Fibroblast of lung (primary cell): ENCODE results near the gene DOCK4. TPM values are rescaled to one million over a fixed set of nuclear protein-coding genes. Genes with fewer than 3 reads are reported as not detected.
A peak's percentile ranks its signal among the peaks of the same experiment; 100 is the strongest.

Experiments used
- DNase-seq, 2 donors: peaks; one replicate each; pipeline versions ENCODE4 v3.0.0 to v3.0.0-alpha.2; 2010; ENCODE audit warnings: low read depth in 2 of 2
- H2AFZ ChIP-seq: 2 replicates; pipeline ENCODE4 v1.5.1; 2012; ENCODE audit warnings: low read length, control low read depth, inconsistent platforms
- H3K27ac ChIP-seq: 2 replicates; pipeline ENCODE4 v1.5.1; 2011; ENCODE audit warnings: low read length, control low read depth; ENCODE audit not compliant: insufficient read depth
- H3K27me3 ChIP-seq: 2 replicates; pipeline ENCODE4 v1.5.1; 2011; ENCODE audit warnings: mild to moderate bottlenecking, low read length; ENCODE audit not compliant: control insufficient read depth, insufficient read depth
- H3K36me3 ChIP-seq: 2 replicates; pipeline ENCODE4 v1.5.1; 2011; ENCODE audit warnings: low read length; ENCODE audit not compliant: control insufficient read depth, insufficient read depth
- H3K4me1 ChIP-seq: 2 replicates; pipeline ENCODE4 v1.5.1; 2011; ENCODE audit warnings: low read length; ENCODE audit not compliant: control insufficient read depth, insufficient read depth; ENCODE audit errors: extremely low read depth
- H3K4me2 ChIP-seq: 2 replicates; pipeline ENCODE4 v1.5.1; 2011; ENCODE audit warnings: low read length, control low read depth; ENCODE audit not compliant: insufficient read depth; ENCODE audit errors: extremely low read depth
- H3K4me3 ChIP-seq, 4 experiments: fragments of 200-600 bp in 1 of 4; sonication (generic) in 1 of 4; replicated peaks in 1 of 4; 2 replicates each; pipeline ENCODE4 v1.5.1; 2011 to 2016; ENCODE audit warnings: low read length in 4 of 4, low read depth in 3 of 4, mild to moderate bottlenecking in 3 of 4, control low read depth in 2 of 4, inconsistent platforms in 1 of 4, mixed read lengths in 1 of 4; ENCODE audit not compliant: insufficient read depth in 1 of 4; ENCODE audit errors: control extremely low read depth in 1 of 4
- H3K79me2 ChIP-seq: 2 replicates; pipeline ENCODE4 v1.5.1; 2012; ENCODE audit warnings: mild to moderate bottlenecking, low read length, inconsistent platforms; ENCODE audit not compliant: control insufficient read depth, insufficient read depth
- H3K9ac ChIP-seq: 2 replicates; pipeline ENCODE4 v1.5.1; 2011; ENCODE audit warnings: mild to moderate bottlenecking, low read length, control low read depth; ENCODE audit not compliant: insufficient read depth
- H3K9me3 ChIP-seq: 2 replicates; pipeline ENCODE4 v1.5.1; 2012; ENCODE audit warnings: low read depth, low read length; ENCODE audit not compliant: control insufficient read depth, insufficient read depth
- H4K20me1 ChIP-seq: 2 replicates; pipeline ENCODE4 v1.5.1; 2011; ENCODE audit warnings: low read length; ENCODE audit not compliant: control insufficient read depth, insufficient read depth; ENCODE audit errors: extremely low read depth
- EZH2 ChIP-seq: IDR thresholded peaks from 2 replicates; pipeline ENCODE4 v1.5.1; 2012; ENCODE audit warnings: low read length, control low read depth, mild to moderate bottlenecking; ENCODE audit errors: missing control alignments
- polyA plus RNA-seq, 2 donors: library from polyadenylated mRNA; depleted of rRNA in 1 of 2; stranded (reverse) in 1 of 2; unstranded in 1 of 2; fragments of >200 nt; gene quantifications; 2 replicates each; pipeline ENCODE4 v1.2.1, GENCODE V29; 2011 to 2012; ENCODE audit warnings: missing spikeins in 1 of 2
- total RNA-seq: library from RNA; depleted of rRNA; stranded (reverse); fragments of >200 nt; gene quantifications from 2 replicates; pipeline ENCODE4 v1.2.1, GENCODE V29; 2014
- TF ChIP-seq, protein P1 (sequence below), 2 donors: IDR thresholded peaks in 1 of 2; conservative IDR thresholded peaks in 1 of 2; 1 replicate in 1 of 2; 2 replicates in 1 of 2; pipeline ENCODE4 v1.5.1; 2011 to 2012; ENCODE audit warnings: low read length in 2 of 2, control low read depth in 1 of 2, inconsistent platforms in 1 of 2, low read depth in 1 of 2, mild to moderate bottlenecking in 1 of 2

The DOCK4 gene
- total and polyA plus RNA-seq, 2 donors (not counting 1 experiment from before 2014, with no cell fraction given): 20.8 to 39.3 TPM

DNA sequence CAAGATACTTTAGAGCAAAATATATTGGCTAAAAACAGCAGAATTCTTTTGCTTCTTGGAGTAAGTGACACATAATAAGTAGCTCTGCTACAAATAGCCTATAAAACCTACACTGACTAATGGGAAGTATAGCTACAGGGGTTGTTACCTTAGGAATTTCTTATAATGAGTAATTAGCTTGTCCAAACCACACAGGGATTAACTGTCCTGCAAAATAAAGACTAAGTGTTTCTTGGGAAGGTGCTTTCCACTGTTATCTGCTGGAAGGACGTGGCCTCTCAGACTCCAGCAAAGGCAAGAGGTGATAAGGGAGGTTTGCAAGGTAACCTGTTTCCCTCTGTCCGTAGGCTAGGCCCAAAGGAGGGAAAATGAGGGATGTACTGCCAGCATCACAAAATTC is 302.4 kb downstream of the DOCK4 start:
- no peaks in the 10 kb centered on the region for H3K4me1 ChIP-seq
- H4K20me1 ChIP-seq: no peaks in the 10 kb centered on the region
- H2AFZ ChIP-seq: no peak overlapping the region
- no peak overlapping the region for H3K9ac ChIP-seq
- no peaks in the 10 kb centered on the region for H3K36me3 ChIP-seq
- no peak overlapping the region for H3K27ac ChIP-seq
- H3K4me2 ChIP-seq: no peak overlapping the region
- TF ChIP-seq, protein P1, sequence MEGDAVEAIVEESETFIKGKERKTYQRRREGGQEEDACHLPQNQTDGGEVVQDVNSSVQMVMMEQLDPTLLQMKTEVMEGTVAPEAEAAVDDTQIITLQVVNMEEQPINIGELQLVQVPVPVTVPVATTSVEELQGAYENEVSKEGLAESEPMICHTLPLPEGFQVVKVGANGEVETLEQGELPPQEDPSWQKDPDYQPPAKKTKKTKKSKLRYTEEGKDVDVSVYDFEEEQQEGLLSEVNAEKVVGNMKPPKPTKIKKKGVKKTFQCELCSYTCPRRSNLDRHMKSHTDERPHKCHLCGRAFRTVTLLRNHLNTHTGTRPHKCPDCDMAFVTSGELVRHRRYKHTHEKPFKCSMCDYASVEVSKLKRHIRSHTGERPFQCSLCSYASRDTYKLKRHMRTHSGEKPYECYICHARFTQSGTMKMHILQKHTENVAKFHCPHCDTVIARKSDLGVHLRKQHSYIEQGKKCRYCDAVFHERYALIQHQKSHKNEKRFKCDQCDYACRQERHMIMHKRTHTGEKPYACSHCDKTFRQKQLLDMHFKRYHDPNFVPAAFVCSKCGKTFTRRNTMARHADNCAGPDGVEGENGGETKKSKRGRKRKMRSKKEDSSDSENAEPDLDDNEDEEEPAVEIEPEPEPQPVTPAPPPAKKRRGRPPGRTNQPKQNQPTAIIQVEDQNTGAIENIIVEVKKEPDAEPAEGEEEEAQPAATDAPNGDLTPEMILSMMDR (conservative IDR thresholded peaks at IDR 0.05 in 1 of 2, IDR thresholded peaks at IDR 0.05 in 1 of 2; ENCODE audit: low read depth in 1 of 2, low read length in 2 of 2): no peak
- no peak for TF ChIP-seq EZH2
- peak in 1 of 2 donors; percentile 6 for DNase-seq
- no peaks in the 10 kb centered on the region for H3K27me3 ChIP-seq
- H3K9me3 ChIP-seq: no peaks in the 10 kb centered on the region
- no peak overlapping the region for H3K4me3 ChIP-seq
- H3K79me2 ChIP-seq: no peaks in the 10 kb centered on the region

DNA sequence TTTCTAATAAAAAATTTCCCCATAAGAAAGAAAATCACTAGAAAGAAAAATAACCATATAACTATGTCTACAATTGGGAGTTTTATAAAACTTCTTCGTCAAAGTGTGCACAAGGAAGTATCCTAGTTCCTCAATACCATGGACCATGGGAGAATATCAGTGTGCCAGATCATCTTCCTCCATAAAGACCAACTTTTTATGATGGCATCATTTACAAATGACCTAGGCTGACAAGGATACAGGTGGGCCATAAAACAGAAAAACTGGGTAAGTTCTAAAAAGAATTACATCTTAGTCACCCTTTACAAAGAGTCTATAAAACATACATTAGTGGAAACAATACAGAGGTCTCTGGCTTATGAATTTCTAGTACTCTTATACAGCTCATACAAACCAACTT is 303.2 kb downstream of the DOCK4 start:
- Histone ChIP-seq H3K4me1 (no peaks in the 10 kb centered on the region), H3K4me2 (no peak overlapping the region), H2AFZ (no peak overlapping the region), H3K27ac (no peak overlapping the region), H3K79me2 (no peaks in the 10 kb centered on the region), H4K20me1 (no peaks in the 10 kb centered on the region), H3K9me3 (no peaks in the 10 kb centered on the region), H3K9ac (no peak overlapping the region), H3K36me3 (no peaks in the 10 kb centered on the region), H3K27me3 (no peaks in the 10 kb centered on the region), H3K4me3 (no peak overlapping the region)
- TF ChIP-seq, protein P1 (conservative IDR thresholded peaks at IDR 0.05 in 1 of 2, IDR thresholded peaks at IDR 0.05 in 1 of 2; ENCODE audit: low read depth in 1 of 2, low read length in 2 of 2): no peak
- TF ChIP-seq EZH2: no peak
- DNase-seq: no peak

DNA sequence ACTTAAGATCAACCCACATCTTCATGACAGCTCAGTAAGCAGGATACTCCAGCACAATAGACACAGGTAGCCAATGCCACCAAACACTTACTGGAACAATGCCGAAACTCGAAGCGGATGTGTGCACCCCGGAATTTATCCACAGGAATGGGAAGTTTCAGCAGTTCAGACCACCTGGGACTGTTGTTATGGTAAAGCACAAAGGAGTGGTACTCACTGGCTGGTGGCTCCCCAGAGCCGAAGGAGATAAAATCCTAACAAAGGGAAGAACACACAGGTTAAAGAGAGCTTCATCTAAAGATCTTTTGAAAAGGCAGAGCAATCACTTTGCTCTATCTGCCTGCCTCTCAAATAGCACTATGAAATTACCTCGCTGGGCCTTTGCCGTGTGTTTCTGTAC is 305.9 kb downstream of the DOCK4 start:
- H4K20me1 ChIP-seq: no peaks in the 10 kb centered on the region
- H3K79me2 ChIP-seq: no peaks in the 10 kb centered on the region
- no peak for DNase-seq
- H3K4me3 ChIP-seq: no peak overlapping the region
- H3K27ac ChIP-seq: no peak overlapping the region
- no peaks in the 10 kb centered on the region for H3K36me3 ChIP-seq
- H2AFZ ChIP-seq: no peak overlapping the region
- no peak overlapping the region for H3K9ac ChIP-seq
- no peak overlapping the region for H3K4me2 ChIP-seq
- no peak for TF ChIP-seq EZH2
- TF ChIP-seq, protein P1 (conservative IDR thresholded peaks at IDR 0.05 in 1 of 2, IDR thresholded peaks at IDR 0.05 in 1 of 2; ENCODE audit: low read depth in 1 of 2, low read length in 2 of 2): no peak
- H3K4me1 ChIP-seq: no peaks in the 10 kb centered on the region
- H3K27me3 ChIP-seq: no peaks in the 10 kb centered on the region
- no peaks in the 10 kb centered on the region for H3K9me3 ChIP-seq
